KG1 (cell line): ENCODE results near the gene TMEM69.
"Not testable (repeated sequence)": the region's sequence is repeated elsewhere in the genome, so short reads cannot be mapped to it uniquely, and the experiment has no call there.

Source experiments
- DNase-seq: peaks from one replicate; lab custom pipeline; 2025; lab: John Stamatoyannopoulos, UW

Gene TMEM69

DNA sequence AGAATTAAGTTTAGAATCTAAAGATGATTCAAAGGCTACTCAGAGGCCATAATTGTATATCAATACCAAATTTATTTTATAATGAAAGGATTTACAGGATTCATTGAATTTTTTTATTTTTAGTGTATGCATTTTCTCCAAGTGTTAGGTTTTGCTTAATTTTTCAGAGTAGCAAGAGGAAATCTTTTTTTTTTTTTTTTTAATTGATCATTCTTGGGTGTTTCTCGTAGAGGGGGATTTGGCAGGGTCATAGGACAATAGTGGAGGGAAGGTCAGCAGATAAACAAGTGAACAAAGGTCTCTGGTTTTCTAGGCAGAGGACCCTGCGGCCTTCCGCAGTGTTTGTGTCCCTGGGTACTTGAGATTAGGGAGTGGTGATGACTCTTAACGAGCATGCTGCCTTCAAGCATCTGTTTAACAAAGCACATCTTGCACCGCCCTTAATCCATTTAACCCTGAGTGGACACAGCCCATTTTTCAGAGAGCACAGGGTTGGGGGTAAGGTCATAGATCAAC lies 51.7 kb downstream of the TMEM69 start:
- not testable (repeated sequence) for DNase-seq
